GM12891 (cell line): Measurements from ENCODE around the gene RHBDL2.
"Not testable (repeated sequence)": the region's sequence is repeated elsewhere in the genome, so short reads cannot be mapped to it uniquely, and the experiment has no call there.

Experiments
- POLR2A ChIP-seq: IDR thresholded peaks from 2 replicates; pipeline ENCODE4 v1.6.1; 2011; ENCODE audit warnings: low read depth, low read length, control low read depth
- POLR2AphosphoS5 ChIP-seq: IDR thresholded peaks from 2 replicates; pipeline ENCODE4 v1.6.1; 2011; ENCODE audit warnings: low read depth, low read length, control low read depth
- SPI1 ChIP-seq: IDR thresholded peaks from 2 replicates; pipeline ENCODE4 v1.6.1; 2011; ENCODE audit warnings: low read depth, low read length, control low read depth
- TAF1 ChIP-seq: IDR thresholded peaks from 2 replicates; pipeline ENCODE4 v1.6.1; 2011; ENCODE audit warnings: low read depth, low read length, control low read depth

GRCh38 chr1:38914908-38915307, 26.7 kb downstream of the RHBDL2 start:
- not testable (repeated sequence) for TF ChIP-seq POLR2A, POLR2AphosphoS5, TAF1, SPI1
